CD4-positive, alpha-beta T cell (primary cell): ENCODE measurements around the gene USP8. TPM values are rescaled to one million over a fixed set of nuclear protein-coding genes. Genes with fewer than 3 reads are reported as not detected.

ENCODE experiments used
- ATAC-seq: fragments of 200-7000 bp; cut with Tn5 transposase; one replicate; pipeline ENCODE4 v1.10.0; 2022; ENCODE audit warnings: mild to moderate bottlenecking; ENCODE audit not compliant: poor library complexity
- CTCF ChIA-PET: fragments of 350-600 bp; sonication (Branson Sonifier 250); formaldehyde crosslinking; loops from one replicate; lab custom pipeline; 2021; ENCODE audit warnings: antibody characterized with exemption, inconsistent platforms; lab: Charles Lee
- POLR2A ChIA-PET: fragments of 350-600 bp; sonication (Branson Sonifier 250); formaldehyde crosslinking; loops from one replicate; lab custom pipeline; 2021; ENCODE audit warnings: antibody characterized with exemption, inconsistent platforms; lab: Charles Lee
- DNase-seq, 14 experiments: peaks; one replicate each; pipeline ENCODE4 v3.0.0-alpha.2; 2013 to 2020; ENCODE audit warnings: mixed read lengths in 2 of 14
- H3K27ac ChIP-seq, 2 donors: one replicate each; pipeline versions ENCODE4 v1.5.1 to v1.7.0; 2013; ENCODE audit warnings: low read length in 2 of 2, low read depth in 1 of 2, mild to moderate bottlenecking in 1 of 2
- H3K27me3 ChIP-seq, 2 experiments: 1 replicate in 1 of 2; 2 replicates in 1 of 2; pipeline versions ENCODE4 v1.6.1 to v1.7.0; 2013; ENCODE audit warnings: low read length in 2 of 2, control low read depth in 1 of 2, mild to moderate bottlenecking in 1 of 2, moderate library complexity in 1 of 2; ENCODE audit not compliant: insufficient read depth in 2 of 2, control insufficient read depth in 1 of 2
- H3K36me3 ChIP-seq: one replicate; pipeline ENCODE4 v1.6.1; 2013; ENCODE audit warnings: low read length, control low read depth; ENCODE audit not compliant: insufficient read depth
- H3K4me1 ChIP-seq: one replicate; pipeline ENCODE4 v1.6.1; 2013; ENCODE audit warnings: low read length, control low read depth; ENCODE audit not compliant: insufficient read depth
- H3K4me3 ChIP-seq: one replicate; pipeline ENCODE4 v1.5.1; 2013; ENCODE audit warnings: mild to moderate bottlenecking, low read length, moderate library complexity
- H3K9me3 ChIP-seq, 2 experiments: 1 replicate in 1 of 2; 2 replicates in 1 of 2; pipeline versions ENCODE4 v1.6.1 to v1.7.0; 2013; ENCODE audit warnings: low read length in 2 of 2, mild to moderate bottlenecking in 2 of 2, control low read depth in 1 of 2, moderate library complexity in 1 of 2; ENCODE audit not compliant: control insufficient read depth in 1 of 2, insufficient read depth in 1 of 2
- H3K27ac Mint-ChIP-seq: one replicate; pipeline ENCODE4 v1.8.0; 2020; ENCODE audit warnings: mixed read lengths
- H3K27me3 Mint-ChIP-seq: one replicate; pipeline ENCODE4 v1.8.0; 2021; ENCODE audit warnings: mixed read lengths
- H3K36me3 Mint-ChIP-seq: one replicate; pipeline ENCODE4 v1.8.0; 2021; ENCODE audit warnings: low read depth, mixed read lengths
- H3K4me1 Mint-ChIP-seq: one replicate; pipeline ENCODE4 v1.8.0; 2021; ENCODE audit warnings: low read depth, mixed read lengths
- H3K4me3 Mint-ChIP-seq: one replicate; pipeline ENCODE4 v1.8.0; 2020; ENCODE audit warnings: mild to moderate bottlenecking, mixed read lengths
- H3K9me3 Mint-ChIP-seq: one replicate; pipeline ENCODE4 v1.8.0; 2020; ENCODE audit warnings: mixed read lengths
- CTCF ChIP-seq: fragments of 200-600 bp; IDR thresholded peaks from one replicate; pipeline ENCODE4 v1.8.0; 2022; ENCODE audit warnings: antibody characterized with exemption, mild to moderate bottlenecking
- intact Hi-C, 2 experiments: fragments of 100-400 bp; cut with DNase I in 1 of 2; cut with micrococcal nuclease in 1 of 2; formaldehyde crosslinking; loops; one replicate each; pipeline versions ENCODE4 v1.15.1 to v1.9.0; 2023 to 2025; cut with DNase I, micrococcal nuclease
- total RNA-seq, 174 experiments: library from RNA in 2 of 174; stranded (reverse) in 2 of 174; gene quantifications; one replicate each; pipeline ENCODE4 v1.2.3 and lab custom pipeline; 2021 to 2026

Gene USP8
- total RNA-seq, 2 experiments from 2014 or later: 48.9 to 50.0 TPM

- no peaks in the 10 kb centered on the region for H3K4me1 Mint-ChIP-seq
- H3K27me3 Mint-ChIP-seq: peaks cover 11% of the 10 kb centered on the region
- H3K4me3 Mint-ChIP-seq: no peak within 1 kb of the TSS
- Histone ChIP-seq H3K4me1 (no peaks in the 10 kb centered on the region), H3K36me3 (no peaks in the 10 kb centered on the region), H3K4me3 (no peak within 1 kb of the TSS), H3K27ac (no peak within 1 kb of the TSS), H3K9me3 (no peaks in the 10 kb centered on the region), H3K27me3 (no peaks in the 10 kb centered on the region)
- no peaks in the 10 kb centered on the region for H3K36me3 Mint-ChIP-seq
- POLR2A ChIA-PET: no interaction called here
- TF ChIP-seq CTCF: no peak
- no peak for DNase-seq
- CTCF ChIA-PET: no interaction called here
- no peak within 1 kb of the TSS for H3K27ac Mint-ChIP-seq
- intact Hi-C loops: no loop called here
- no peaks in the 10 kb centered on the region for H3K9me3 Mint-ChIP-seq
- ATAC-seq: no peak
These were observed 122.4 kb downstream of the USP8 start, which contains the start of gene USP50 for GRCh38 chr15:50546566-50546965. USP50 (minus strand) TSS chr15:50546666; CDS start chr15:50546525, 141 bp downstream.

- Mint-ChIP-seq H3K9me3 (no peaks in the 10 kb centered on the region), H3K27me3 (no peaks in the 10 kb centered on the region), H3K4me3 (no peak overlapping the region), H3K27ac (no peak overlapping the region), H3K36me3 (no peaks in the 10 kb centered on the region), H3K4me1 (no peaks in the 10 kb centered on the region)
- TF ChIP-seq CTCF: no peak
- Histone ChIP-seq H3K27ac (no peak overlapping the region), H3K36me3 (no peaks in the 10 kb centered on the region), H3K9me3 (no peaks in the 10 kb centered on the region), H3K4me3 (no peak overlapping the region), H3K27me3 (no peaks in the 10 kb centered on the region), H3K4me1 (no peaks in the 10 kb centered on the region)
- ChIA-PET CTCF (no interaction called here), POLR2A (interaction anchor here (0.8 kb wide), 1 partner anchor 94 kb away, joined by 3 read pairs; no protein-coding TSS in a partner anchor)
- intact Hi-C loops: no loop called here
- ATAC-seq (no peak), DNase-seq (no peak)
These were observed 125.1 kb downstream of the USP8 start for GRCh38 chr15:50549326-50549725.

GRCh38 chr15:50552238-50552637 is 128.0 kb downstream of the USP8 start:
- H3K4me1 Mint-ChIP-seq: peaks cover 7% of the 10 kb centered on the region
- POLR2A ChIA-PET: no interaction called here

More at GRCh38 chr15:50552238-50552637, 128.0 kb downstream of the USP8 start:
- Mint-ChIP-seq H3K4me3 (no peak overlapping the region), H3K36me3 (no peaks in the 10 kb centered on the region), H3K9me3 (no peaks in the 10 kb centered on the region), H3K27me3 (no peaks in the 10 kb centered on the region), H3K27ac (no peak overlapping the region)
- intact Hi-C loops: no loop called here
- CTCF ChIA-PET: no interaction called here
- Histone ChIP-seq H3K36me3 (no peaks in the 10 kb centered on the region), H3K9me3 (no peaks in the 10 kb centered on the region), H3K27ac (no peak overlapping the region), H3K27me3 (no peaks in the 10 kb centered on the region), H3K4me1 (no peaks in the 10 kb centered on the region), H3K4me3 (no peak overlapping the region)
- no peak for TF ChIP-seq CTCF
- DNase-seq (no peak), ATAC-seq (no peak)
